HEK293 (cell line): ENCODE measurements around the gene CNOT4.

Experiments used
- CTCF ChIA-PET: fragments of 350-600 bp; formaldehyde crosslinking; extraction: SDS; loops from one replicate; lab custom pipeline; 2021; ENCODE audit warnings: antibody characterized with exemption; lab: Yijun Ruan, JAX
- POLR2A ChIA-PET: fragments of 300-600 bp; formaldehyde crosslinking; extraction: SDS; loops from one replicate; lab custom pipeline; 2020; ENCODE audit warnings: antibody characterized with exemption, inconsistent platforms; lab: Yijun Ruan, JAX
- H3K27ac ChIP-seq: fragments of 200-500 bp; sonication (Bioruptor generic); 2 replicates; pipeline ENCODE4 v1.5.1; 2014; ENCODE audit warnings: low read depth, low read length, control low read depth, inconsistent platforms; ENCODE audit errors: extremely low read depth
- H3K36me3 ChIP-seq, 2 experiments: fragments of 200-500 bp in 1 of 2; sonication (Bioruptor generic) in 1 of 2; 1 replicate in 1 of 2; 2 replicates in 1 of 2; pipeline ENCODE4 v1.5.1; 2014 to 2017; ENCODE audit warnings: inconsistent platforms in 2 of 2, low read length in 2 of 2; ENCODE audit not compliant: control insufficient read depth in 2 of 2, insufficient read depth in 1 of 2
- H3K4me1 ChIP-seq: fragments of 200-500 bp; sonication (Bioruptor generic); 2 replicates; pipeline ENCODE4 v1.5.1; 2014; ENCODE audit warnings: mild to moderate bottlenecking, low read length, inconsistent platforms; ENCODE audit not compliant: control insufficient read depth, insufficient read depth
- H3K4me3 ChIP-seq: 2 replicates; pipeline ENCODE4 v1.5.1; 2011; ENCODE audit warnings: low read depth, mild to moderate bottlenecking, control low read depth, low read length, moderate library complexity
- H3K9me3 ChIP-seq: fragments of 200-500 bp; sonication (Bioruptor generic); 2 replicates; pipeline ENCODE4 v1.5.1; 2014; ENCODE audit warnings: low read depth, low read length, inconsistent platforms; ENCODE audit not compliant: control insufficient read depth, insufficient read depth
- GLIS2 ChIP-seq: fragments of 450-650 bp; formaldehyde crosslinking; IDR thresholded peaks from 2 replicates; pipeline ENCODE4 v1.5.1; 2016; ENCODE audit warnings: missing biosample characterization, missing genetic modification characterization
- KLF1 ChIP-seq: fragments of 450-650 bp; formaldehyde crosslinking; IDR thresholded peaks from 2 replicates; pipeline ENCODE4 v1.5.1; 2016; ENCODE audit warnings: missing biosample characterization, missing genetic modification characterization
- OSR2 ChIP-seq: fragments of 450-650 bp; formaldehyde crosslinking; IDR thresholded peaks from 2 replicates; pipeline ENCODE4 v1.5.1; 2016; ENCODE audit warnings: missing biosample characterization, missing genetic modification characterization
- TCF7L2 ChIP-seq: IDR thresholded peaks from 2 replicates; pipeline ENCODE4 v1.6.1; 2011; ENCODE audit warnings: low read depth, mild to moderate bottlenecking, inconsistent platforms, low read length, moderate library complexity, borderline replicate concordance
- YY1 ChIP-seq: fragments of 450-650 bp; formaldehyde crosslinking; IDR thresholded peaks from 2 replicates; pipeline ENCODE4 v1.5.1; 2018; ENCODE audit warnings: missing biosample characterization, missing genetic modification characterization
- ZFHX2 ChIP-seq: fragments of 450-650 bp; formaldehyde crosslinking; conservative IDR thresholded peaks from 2 replicates; pipeline ENCODE4 v1.5.1; 2016; ENCODE audit warnings: missing biosample characterization, missing genetic modification characterization
- ZNF121 ChIP-seq: fragments of 450-650 bp; formaldehyde crosslinking; IDR thresholded peaks from 2 replicates; pipeline ENCODE4 v1.5.1; 2016; ENCODE audit warnings: missing biosample characterization, missing genetic modification characterization
- ZNF132 ChIP-seq: fragments of 450-650 bp; formaldehyde crosslinking; IDR thresholded peaks from 2 replicates; pipeline ENCODE4 v1.5.1; 2017; ENCODE audit warnings: missing biosample characterization, missing genetic modification characterization, borderline replicate concordance
- ZNF202 ChIP-seq: fragments of 450-650 bp; formaldehyde crosslinking; IDR thresholded peaks from 2 replicates; pipeline ENCODE4 v1.5.1; 2016; ENCODE audit warnings: missing biosample characterization, missing genetic modification characterization, borderline replicate concordance
- ZNF266 ChIP-seq: fragments of 450-650 bp; formaldehyde crosslinking; IDR thresholded peaks from 2 replicates; pipeline ENCODE4 v1.5.1; 2016; ENCODE audit warnings: missing biosample characterization, missing genetic modification characterization, low read depth
- ZNF521 ChIP-seq: fragments of 450-650 bp; formaldehyde crosslinking; IDR thresholded peaks from 2 replicates; pipeline ENCODE4 v1.5.1; 2017; ENCODE audit warnings: missing biosample characterization, mild to moderate bottlenecking, missing genetic modification characterization
- ZNF529 ChIP-seq: fragments of 450-650 bp; formaldehyde crosslinking; IDR thresholded peaks from 2 replicates; pipeline ENCODE4 v1.5.1; 2017; ENCODE audit warnings: missing genetic modification characterization, missing biosample characterization; ENCODE audit not compliant: insufficient replicate concordance
- ZNF701 ChIP-seq: fragments of 450-650 bp; formaldehyde crosslinking; IDR thresholded peaks from 2 replicates; pipeline ENCODE4 v1.5.1; 2016; ENCODE audit warnings: missing biosample characterization, missing genetic modification characterization
- ZNF776 ChIP-seq: fragments of 450-650 bp; formaldehyde crosslinking; IDR thresholded peaks from 2 replicates; pipeline ENCODE4 v1.5.0; 2017; ENCODE audit warnings: missing biosample characterization, missing genetic modification characterization, borderline replicate concordance
- ZXDB ChIP-seq: fragments of 450-650 bp; formaldehyde crosslinking; IDR thresholded peaks from 2 replicates; pipeline ENCODE4 v1.5.1; 2016; ENCODE audit warnings: missing biosample characterization, missing genetic modification characterization
- TF ChIP-seq, protein P1 (sequence below): fragments of 450-650 bp; formaldehyde crosslinking; IDR thresholded peaks from 2 replicates; pipeline ENCODE4 v1.5.1; 2016; ENCODE audit warnings: missing biosample characterization, missing genetic modification characterization
- TF ChIP-seq, protein P2 (sequence below): fragments of 450-650 bp; formaldehyde crosslinking; IDR thresholded peaks from 2 replicates; pipeline ENCODE4 v1.5.1; 2017; ENCODE audit warnings: missing biosample characterization, missing genetic modification characterization
- TF ChIP-seq, protein P3 (sequence below): fragments of 450-650 bp; formaldehyde crosslinking; conservative IDR thresholded peaks from 2 replicates; pipeline ENCODE4 v1.5.1; 2016; ENCODE audit warnings: low read depth, missing biosample characterization, missing genetic modification characterization
- TF ChIP-seq, protein P4 (sequence below): fragments of 450-650 bp; formaldehyde crosslinking; IDR thresholded peaks from 2 replicates; pipeline ENCODE4 v1.5.1; 2016; ENCODE audit warnings: missing biosample characterization, missing genetic modification characterization
- TF ChIP-seq, protein P5 (sequence below): fragments of 450-650 bp; formaldehyde crosslinking; IDR thresholded peaks from 2 replicates; pipeline ENCODE4 v1.5.0; 2017; ENCODE audit warnings: missing biosample characterization, missing genetic modification characterization, borderline replicate concordance

Gene CNOT4

DNA sequence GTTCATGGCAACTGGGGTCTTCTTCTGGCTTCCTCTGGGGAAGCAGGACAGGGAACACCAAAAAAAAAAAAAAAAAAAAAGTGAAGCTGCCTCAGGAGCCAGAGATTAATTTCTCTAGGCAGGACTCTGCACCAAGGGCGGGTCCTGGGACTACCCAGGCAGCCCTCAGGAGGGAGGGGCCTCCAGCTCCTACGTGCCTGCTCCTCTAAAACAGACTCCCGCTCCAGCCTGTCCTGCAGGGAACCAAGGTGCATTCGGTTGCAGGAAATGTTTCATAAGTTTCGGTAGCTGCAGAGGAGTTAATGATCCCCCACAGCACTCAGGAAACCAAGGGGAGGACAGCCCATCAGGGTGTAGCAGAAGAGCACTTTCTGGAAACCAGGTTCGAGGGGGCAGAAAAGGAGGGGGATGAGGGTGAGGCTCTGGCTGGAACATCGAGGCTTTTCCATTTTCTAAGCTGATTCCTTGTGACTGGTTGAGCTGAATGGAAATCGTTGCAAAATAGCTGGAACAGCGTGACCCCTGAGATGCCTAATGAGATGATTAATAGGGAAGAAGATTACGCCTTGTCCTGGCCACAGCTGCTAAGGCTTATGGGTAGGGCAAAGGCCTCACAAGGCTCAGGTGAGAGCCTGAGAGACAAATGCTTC lies 192.1 kb downstream of the CNOT4 start:
- Histone ChIP-seq H3K4me3 (no peak overlapping the region), H3K9me3 (no peaks in the 10 kb centered on the region)
- POLR2A ChIA-PET, result no interaction called here
- no peak for TF ChIP-seq ZNF776
- TF ChIP-seq KLF1 (tag by site-specific recombination), result no peak
- TF ChIP-seq YY1 (tag by site-specific recombination), result no peak
- TF ChIP-seq, protein P1, sequence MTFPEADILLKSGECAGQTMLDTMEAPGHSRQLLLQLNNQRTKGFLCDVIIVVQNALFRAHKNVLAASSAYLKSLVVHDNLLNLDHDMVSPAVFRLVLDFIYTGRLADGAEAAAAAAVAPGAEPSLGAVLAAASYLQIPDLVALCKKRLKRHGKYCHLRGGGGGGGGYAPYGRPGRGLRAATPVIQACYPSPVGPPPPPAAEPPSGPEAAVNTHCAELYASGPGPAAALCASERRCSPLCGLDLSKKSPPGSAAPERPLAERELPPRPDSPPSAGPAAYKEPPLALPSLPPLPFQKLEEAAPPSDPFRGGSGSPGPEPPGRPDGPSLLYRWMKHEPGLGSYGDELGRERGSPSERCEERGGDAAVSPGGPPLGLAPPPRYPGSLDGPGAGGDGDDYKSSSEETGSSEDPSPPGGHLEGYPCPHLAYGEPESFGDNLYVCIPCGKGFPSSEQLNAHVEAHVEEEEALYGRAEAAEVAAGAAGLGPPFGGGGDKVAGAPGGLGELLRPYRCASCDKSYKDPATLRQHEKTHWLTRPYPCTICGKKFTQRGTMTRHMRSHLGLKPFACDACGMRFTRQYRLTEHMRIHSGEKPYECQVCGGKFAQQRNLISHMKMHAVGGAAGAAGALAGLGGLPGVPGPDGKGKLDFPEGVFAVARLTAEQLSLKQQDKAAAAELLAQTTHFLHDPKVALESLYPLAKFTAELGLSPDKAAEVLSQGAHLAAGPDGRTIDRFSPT (tag by site-specific recombination), result no peak
- no peak for TF ChIP-seq ZNF202 (tag by site-specific recombination)
- no peak for TF ChIP-seq ZFHX2 (tag by site-specific recombination)
- TF ChIP-seq GLIS2 (tag by site-specific recombination), result no peak
- TF ChIP-seq, protein P2, sequence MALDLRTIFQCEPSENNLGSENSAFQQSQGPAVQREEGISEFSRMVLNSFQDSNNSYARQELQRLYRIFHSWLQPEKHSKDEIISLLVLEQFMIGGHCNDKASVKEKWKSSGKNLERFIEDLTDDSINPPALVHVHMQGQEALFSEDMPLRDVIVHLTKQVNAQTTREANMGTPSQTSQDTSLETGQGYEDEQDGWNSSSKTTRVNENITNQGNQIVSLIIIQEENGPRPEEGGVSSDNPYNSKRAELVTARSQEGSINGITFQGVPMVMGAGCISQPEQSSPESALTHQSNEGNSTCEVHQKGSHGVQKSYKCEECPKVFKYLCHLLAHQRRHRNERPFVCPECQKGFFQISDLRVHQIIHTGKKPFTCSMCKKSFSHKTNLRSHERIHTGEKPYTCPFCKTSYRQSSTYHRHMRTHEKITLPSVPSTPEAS (tag by site-specific recombination), result no peak
- TF ChIP-seq, protein P3, sequence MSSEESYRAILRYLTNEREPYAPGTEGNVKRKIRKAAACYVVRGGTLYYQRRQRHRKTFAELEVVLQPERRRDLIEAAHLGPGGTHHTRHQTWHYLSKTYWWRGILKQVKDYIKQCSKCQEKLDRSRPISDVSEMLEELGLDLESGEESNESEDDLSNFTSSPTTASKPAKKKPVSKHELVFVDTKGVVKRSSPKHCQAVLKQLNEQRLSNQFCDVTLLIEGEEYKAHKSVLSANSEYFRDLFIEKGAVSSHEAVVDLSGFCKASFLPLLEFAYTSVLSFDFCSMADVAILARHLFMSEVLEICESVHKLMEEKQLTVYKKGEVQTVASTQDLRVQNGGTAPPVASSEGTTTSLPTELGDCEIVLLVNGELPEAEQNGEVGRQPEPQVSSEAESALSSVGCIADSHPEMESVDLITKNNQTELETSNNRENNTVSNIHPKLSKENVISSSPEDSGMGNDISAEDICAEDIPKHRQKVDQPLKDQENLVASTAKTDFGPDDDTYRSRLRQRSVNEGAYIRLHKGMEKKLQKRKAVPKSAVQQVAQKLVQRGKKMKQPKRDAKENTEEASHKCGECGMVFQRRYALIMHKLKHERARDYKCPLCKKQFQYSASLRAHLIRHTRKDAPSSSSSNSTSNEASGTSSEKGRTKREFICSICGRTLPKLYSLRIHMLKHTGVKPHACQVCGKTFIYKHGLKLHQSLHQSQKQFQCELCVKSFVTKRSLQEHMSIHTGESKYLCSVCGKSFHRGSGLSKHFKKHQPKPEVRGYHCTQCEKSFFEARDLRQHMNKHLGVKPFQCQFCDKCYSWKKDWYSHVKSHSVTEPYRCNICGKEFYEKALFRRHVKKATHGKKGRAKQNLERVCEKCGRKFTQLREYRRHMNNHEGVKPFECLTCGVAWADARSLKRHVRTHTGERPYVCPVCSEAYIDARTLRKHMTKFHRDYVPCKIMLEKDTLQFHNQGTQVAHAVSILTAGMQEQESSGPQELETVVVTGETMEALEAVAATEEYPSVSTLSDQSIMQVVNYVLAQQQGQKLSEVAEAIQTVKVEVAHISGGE (tag by site-specific recombination), result no peak
- no peak for TF ChIP-seq ZNF132 (tag by site-specific recombination)
- no peak for TF ChIP-seq ZXDB (tag by site-specific recombination)
- TF ChIP-seq, protein P4, sequence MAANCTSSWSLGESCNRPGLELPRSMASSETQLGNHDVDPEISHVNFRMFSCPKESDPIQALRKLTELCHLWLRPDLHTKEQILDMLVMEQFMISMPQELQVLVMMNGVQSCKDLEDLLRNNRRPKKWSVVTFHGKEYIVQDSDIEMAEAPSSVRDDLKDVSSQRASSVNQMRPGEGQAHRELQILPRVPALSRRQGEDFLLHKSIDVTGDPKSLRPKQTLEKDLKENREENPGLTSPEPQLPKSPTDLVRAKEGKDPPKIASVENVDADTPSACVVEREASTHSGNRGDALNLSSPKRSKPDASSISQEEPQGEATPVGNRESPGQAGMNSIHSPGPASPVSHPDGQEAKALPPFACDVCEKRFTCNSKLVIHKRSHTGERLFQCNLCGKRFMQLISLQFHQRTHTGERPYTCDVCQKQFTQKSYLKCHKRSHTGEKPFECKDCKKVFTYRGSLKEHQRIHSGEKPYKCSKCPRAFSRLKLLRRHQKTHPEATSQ (tag by site-specific recombination), result no peak
- no peak for TF ChIP-seq OSR2 (tag by site-specific recombination)
- TF ChIP-seq ZNF701 (tag by site-specific recombination), result no peak
- TF ChIP-seq ZNF521 (tag by site-specific recombination), result no peak
- TF ChIP-seq, all 188 proteins: peak for 0
- CTCF ChIA-PET, result interaction anchor here (0.7 to 0.9 kb wide), 2 partner anchors 17 to 41 kb away, joined by 3 read pairs; no protein-coding TSS in a partner anchor
- H3K27ac ChIP-seq, result no peak overlapping the region
- H3K4me1 ChIP-seq, result no peaks in the 10 kb centered on the region
- H3K36me3 ChIP-seq, result no peaks in the 10 kb centered on the region

DNA sequence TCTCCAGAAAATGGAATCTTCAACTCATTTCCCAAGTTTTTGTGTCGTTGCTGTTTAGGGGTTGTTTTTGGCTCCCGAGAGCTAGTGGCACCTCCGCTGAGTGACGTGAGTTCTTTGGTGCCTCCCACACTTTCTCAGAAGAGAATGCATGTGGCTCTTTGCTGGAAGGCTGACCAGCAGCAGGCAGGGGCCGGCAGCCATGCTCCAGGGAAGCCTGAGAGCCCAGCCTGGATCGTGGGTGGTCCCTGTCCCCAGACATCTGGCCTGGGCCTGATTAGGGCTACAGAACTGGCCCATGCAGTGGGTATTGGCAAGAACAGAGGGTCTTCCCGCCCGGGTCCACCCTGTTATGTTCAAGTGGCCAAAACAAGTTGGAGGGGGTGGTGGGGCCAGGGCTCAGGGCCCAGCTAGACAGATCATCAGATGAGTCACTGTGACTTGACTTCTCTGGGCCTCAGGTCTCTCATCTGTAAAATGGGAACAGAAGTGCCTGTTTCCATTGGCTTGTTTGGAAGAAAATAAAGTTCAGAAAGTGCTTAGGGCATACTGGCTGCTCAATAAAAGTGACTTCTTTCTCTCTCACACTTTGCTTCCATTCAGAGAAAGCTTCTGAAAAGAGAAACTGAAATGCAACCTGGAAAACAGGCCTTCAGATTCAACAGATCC lies 193.1 kb downstream of the CNOT4 start:
- H3K4me1 ChIP-seq, result no peaks in the 10 kb centered on the region
- ChIA-PET POLR2A (no interaction called here), CTCF (no interaction called here)
- H3K4me3 ChIP-seq, result no peak overlapping the region
- no peaks in the 10 kb centered on the region for H3K9me3 ChIP-seq
- no peak overlapping the region for H3K27ac ChIP-seq
- no peaks in the 10 kb centered on the region for H3K36me3 ChIP-seq
- TF ChIP-seq, protein P2 (tag by site-specific recombination), result no peak
- TF ChIP-seq, protein P5, sequence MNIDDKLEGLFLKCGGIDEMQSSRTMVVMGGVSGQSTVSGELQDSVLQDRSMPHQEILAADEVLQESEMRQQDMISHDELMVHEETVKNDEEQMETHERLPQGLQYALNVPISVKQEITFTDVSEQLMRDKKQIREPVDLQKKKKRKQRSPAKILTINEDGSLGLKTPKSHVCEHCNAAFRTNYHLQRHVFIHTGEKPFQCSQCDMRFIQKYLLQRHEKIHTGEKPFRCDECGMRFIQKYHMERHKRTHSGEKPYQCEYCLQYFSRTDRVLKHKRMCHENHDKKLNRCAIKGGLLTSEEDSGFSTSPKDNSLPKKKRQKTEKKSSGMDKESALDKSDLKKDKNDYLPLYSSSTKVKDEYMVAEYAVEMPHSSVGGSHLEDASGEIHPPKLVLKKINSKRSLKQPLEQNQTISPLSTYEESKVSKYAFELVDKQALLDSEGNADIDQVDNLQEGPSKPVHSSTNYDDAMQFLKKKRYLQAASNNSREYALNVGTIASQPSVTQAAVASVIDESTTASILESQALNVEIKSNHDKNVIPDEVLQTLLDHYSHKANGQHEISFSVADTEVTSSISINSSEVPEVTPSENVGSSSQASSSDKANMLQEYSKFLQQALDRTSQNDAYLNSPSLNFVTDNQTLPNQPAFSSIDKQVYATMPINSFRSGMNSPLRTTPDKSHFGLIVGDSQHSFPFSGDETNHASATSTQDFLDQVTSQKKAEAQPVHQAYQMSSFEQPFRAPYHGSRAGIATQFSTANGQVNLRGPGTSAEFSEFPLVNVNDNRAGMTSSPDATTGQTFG (tag by site-specific recombination), result no peak
- TF ChIP-seq ZNF121 (tag by site-specific recombination) (no peak), TCF7L2 (no peak), ZNF529 (no peak), ZNF266 (no peak)
